ENCODE results near the gene PLA2G2D. TPM values are rescaled to one million over a fixed set of nuclear protein-coding genes. Genes with fewer than 3 reads are reported as not detected.

The PLA2G2D gene
- total and polyA plus RNA-seq, 2 of the 13 experiments (the other 11 are each of a cell fraction or from before 2014, with no cell fraction given): not detected

DNA sequence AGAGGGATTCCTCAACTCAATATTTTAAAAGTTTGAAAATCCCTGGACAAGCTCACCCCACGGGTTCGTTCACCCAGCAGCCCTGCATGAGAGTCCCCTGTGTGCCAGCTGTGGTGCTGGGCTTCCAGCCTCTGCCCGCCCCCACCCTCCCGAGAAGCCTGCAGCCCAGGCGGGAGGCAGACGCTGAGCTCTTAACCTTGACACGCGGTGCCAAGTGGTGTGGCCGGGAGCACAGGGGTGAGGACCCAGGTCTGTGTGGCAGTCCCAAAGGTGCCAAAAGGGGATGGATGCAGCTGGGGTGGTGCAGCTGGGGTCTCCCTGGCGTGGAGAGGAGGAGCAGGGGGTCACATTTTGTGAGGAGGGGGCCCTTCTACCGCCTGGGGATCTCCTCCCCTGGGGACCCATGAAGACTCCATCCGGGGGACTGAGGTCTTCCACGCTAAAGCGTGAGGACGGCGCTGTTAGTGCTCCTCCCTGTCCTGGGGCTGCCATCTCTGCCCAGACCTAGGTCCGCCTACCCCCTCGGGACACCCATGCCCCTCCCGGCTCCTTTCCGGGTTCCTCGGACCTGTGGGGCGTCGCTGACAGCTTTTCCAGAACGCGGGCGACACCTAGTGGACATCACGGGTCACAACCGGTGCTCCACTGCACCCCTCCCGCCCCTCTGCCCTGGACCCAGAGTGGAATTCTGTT is 32.7 kb upstream of the PLA2G2D start (continued):
- TF ChIP-seq HINFP (CRISPR knock-in tag; IDR thresholded peaks at IDR 0.05; ENCODE audit: low read depth) (no peak), ZNF788 (CRISPR knock-in tag; IDR thresholded peaks at IDR 0.05; ENCODE audit: borderline replicate concordance) (peak; percentile 64; the same call in 1 of the 2 replicates), ATF1 (CRISPR knock-in tag; IDR thresholded peaks at IDR 0.05) (no peak), AKAP8 (CRISPR knock-in tag; IDR thresholded peaks at IDR 0.05) (no peak), ATRX (CRISPR knock-in tag; IDR thresholded peaks at IDR 0.05; ENCODE audit: borderline replicate concordance) (no peak), ARID5B (CRISPR knock-in tag; IDR thresholded peaks at IDR 0.05) (peak; percentile 35; the same call in 1 of the 2 replicates), PAF1 (CRISPR knock-in tag; IDR thresholded peaks at IDR 0.05) (no peak), ZNF337 (CRISPR knock-in tag; IDR thresholded peaks at IDR 0.05; ENCODE audit: borderline replicate concordance, low read depth) (no peak), MIER2 (CRISPR knock-in tag; IDR thresholded peaks at IDR 0.05) (peak; percentile 30; the same call in 1 of the 2 replicates), BCL6 (CRISPR knock-in tag; IDR thresholded peaks at IDR 0.05) (peak; percentile 43; the same call in 1 of the 2 replicates), ZNF800 (CRISPR knock-in tag; IDR thresholded peaks at IDR 0.05) (no peak), ZNF740 (CRISPR knock-in tag; IDR thresholded peaks at IDR 0.05) (peak; percentile 53; the same call in 1 of the 2 replicates), GPN1 (CRISPR knock-in tag; IDR thresholded peaks at IDR 0.05; ENCODE audit: borderline replicate concordance) (no peak), KDM6A (CRISPR knock-in tag; IDR thresholded peaks at IDR 0.05; ENCODE audit: low read depth) (no peak), NFE2L1 (CRISPR knock-in tag; IDR thresholded peaks at IDR 0.05; ENCODE audit: borderline replicate concordance) (no peak)
- TF ChIP-seq, protein P1, sequence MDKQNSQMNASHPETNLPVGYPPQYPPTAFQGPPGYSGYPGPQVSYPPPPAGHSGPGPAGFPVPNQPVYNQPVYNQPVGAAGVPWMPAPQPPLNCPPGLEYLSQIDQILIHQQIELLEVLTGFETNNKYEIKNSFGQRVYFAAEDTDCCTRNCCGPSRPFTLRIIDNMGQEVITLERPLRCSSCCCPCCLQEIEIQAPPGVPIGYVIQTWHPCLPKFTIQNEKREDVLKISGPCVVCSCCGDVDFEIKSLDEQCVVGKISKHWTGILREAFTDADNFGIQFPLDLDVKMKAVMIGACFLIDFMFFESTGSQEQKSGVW (CRISPR knock-in tag; IDR thresholded peaks at IDR 0.05; ENCODE audit: borderline replicate concordance): no peak
- TF ChIP-seq, protein P2, sequence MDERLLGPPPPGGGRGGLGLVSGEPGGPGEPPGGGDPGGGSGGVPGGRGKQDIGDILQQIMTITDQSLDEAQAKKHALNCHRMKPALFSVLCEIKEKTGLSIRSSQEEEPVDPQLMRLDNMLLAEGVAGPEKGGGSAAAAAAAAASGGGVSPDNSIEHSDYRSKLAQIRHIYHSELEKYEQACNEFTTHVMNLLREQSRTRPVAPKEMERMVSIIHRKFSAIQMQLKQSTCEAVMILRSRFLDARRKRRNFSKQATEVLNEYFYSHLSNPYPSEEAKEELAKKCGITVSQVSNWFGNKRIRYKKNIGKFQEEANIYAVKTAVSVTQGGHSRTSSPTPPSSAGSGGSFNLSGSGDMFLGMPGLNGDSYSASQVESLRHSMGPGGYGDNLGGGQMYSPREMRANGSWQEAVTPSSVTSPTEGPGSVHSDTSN (CRISPR knock-in tag; IDR thresholded peaks at IDR 0.05): no peak
